NCI-H446 (cell line): Measurements from ENCODE around the gene MYH7.
"Not testable (repeated sequence)": the region's sequence is repeated elsewhere in the genome, so short reads cannot be mapped to it uniquely, and the experiment has no call there.

ENCODE experiments used
- DNase-seq, 2 experiments: peaks; one replicate each; lab custom pipeline; 2025; lab: John Stamatoyannopoulos, UW

Gene MYH7

DNA sequence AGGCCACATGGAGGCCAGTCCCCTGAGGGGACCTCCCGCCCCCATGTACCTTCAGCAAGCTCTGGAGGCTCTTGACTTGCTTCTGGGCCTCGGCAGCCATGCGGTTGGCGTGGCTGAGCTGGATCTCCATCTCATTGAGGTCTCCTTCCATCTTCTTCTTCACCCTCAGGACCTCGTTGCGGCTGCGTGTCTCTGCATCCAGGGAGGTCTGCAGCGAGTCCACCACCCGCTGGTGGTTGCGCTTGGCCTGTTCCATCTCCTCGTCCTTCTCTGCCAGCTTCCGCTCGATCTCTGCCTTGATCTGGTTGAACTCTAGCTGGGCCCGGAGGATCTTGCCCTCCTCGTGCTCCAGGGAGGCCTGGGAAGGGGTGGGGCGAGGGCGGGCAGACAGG, 49.2 kb downstream of the MYH7 start:
- not testable (repeated sequence) for DNase-seq

DNA sequence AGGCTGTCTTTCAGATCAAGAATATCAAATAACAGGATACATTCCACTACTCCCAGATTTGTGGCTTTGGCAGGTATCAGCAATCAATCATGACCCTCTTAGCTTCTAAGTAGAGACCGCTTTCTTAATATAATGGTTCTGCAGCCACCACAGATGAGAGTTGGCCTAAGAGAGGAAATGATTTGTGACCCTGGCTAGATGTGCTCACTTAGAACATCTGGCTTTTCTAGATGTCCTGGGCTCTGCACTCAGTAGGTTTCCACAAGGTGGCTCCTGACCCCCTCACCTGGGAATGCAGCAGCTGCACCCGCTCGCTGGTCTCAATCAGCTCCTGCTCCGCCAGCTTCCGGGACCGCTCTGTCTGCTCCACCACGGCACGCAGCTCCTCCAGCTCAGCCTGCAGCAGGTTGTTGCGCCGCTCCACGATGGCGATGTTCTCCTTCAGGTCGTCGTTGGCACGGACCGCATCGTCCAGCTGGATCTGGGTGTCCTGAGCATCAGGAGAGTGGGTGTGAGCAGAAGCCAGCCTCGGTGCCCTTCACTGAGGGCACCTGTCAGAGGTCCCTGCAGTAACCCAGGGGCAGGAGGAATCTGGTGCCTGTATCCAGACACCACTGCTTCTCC, 49.7 kb downstream of the MYH7 start:
- no peak for DNase-seq

DNA sequence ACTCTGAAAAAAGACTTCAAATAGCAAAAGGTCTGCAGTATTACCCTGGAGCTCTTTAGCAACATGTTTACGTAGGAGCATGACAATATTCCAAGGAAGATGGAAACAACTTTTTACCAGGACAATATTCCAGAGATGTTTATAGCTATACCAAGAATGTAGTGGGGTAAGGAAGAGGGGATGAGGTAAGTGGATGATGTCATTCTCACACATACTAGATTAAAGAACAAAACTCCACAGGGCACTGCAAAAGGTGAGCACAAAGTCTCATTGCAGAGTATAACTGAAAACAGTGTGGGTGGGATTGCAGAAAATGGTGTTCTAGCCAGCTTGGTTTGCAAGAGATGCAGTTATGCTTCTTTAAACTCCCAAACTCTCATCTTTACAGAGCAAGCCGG, 50.2 kb downstream of the MYH7 start:
- no peak for DNase-seq

DNA sequence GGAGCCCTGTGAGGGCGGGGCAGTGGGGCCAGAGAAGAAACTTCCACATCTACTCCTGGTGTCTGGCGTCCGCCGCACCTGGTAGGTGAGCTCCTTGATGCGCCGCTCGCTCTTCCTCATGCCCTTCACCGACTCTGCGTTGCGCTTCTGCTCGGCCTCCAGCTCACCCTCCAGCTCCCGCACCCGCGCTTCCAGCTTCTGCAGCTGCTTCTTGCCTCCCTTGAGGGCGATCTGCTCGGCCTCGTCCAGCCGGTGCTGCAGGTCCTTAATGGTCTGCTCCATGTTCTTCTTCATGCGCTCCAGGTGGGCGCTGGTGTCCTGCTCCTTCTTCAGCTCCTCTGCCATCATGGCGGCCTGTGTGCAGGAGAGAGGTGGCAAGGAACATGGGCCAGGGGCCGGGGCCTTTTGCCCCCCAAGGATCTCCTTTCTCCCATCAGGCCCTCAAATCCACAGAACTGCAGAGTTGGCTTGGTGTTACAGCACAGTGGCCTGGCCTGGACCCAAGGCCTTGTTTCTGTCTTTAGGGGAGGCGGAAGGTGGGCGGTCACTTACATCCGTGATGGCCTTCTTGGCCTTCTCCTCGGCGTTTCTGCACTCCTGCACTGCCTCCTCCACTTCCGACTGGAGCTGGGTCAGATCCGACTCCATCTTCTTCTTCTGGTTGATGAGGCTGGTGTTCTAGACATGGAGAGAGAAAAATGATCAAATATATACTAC, 50.9 kb downstream of the MYH7 start:
- no peak for DNase-seq

DNA sequence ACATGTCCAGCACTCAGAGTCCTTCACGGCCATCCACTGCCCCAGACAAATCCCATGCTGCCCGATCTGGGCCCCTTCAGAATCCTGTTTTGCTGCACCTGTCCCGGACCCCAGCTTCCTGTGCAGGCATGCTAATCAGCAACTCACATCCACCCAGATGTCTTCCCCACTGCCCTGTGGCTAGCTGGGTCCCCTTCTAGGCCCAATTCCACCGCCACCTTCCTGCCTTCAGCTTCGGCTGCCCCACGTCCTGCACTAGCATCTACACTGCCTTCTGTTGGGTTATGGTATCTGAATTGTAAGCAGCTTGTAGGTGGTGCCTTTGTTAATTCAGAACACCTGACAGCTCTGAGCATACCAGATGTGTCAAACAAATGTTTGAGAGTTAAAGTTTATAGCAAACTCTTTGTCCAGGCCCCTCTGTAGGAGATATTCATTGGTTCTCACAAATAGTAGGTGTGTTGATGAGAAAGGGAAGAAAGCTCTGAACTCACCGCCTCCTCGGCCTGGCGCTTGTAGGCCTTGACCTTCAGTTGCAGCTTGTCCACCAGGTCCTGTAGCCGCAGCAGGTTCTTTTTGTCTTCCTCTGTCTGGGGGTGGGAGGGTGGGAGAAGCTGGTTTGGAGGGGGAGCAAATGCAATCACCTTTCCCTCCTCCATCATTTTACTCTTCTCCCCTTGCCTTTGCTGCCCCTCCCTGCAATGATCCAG, 52.6 kb downstream of the MYH7 start:
- DNase-seq = no peak

DNA sequence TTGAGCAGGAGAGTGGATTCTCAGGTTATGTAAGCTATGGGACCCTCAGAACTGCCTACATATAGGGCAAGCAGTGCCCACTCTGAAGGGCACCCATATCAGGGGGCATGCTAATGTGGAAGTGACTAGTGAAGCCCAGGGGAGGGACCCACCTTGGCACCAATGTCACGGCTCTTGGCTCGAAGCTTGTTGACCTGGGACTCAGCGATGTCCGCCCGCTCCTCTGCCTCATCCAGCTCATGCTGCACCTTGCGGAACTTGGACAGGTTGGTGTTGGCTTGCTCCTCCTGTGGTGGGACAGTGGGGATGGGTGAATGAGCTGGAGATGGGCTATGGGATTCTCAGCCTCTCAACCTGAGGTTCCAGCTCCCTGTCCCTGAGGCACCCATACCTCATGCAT, 53.2 kb downstream of the MYH7 start:
- no peak for DNase-seq

DNA sequence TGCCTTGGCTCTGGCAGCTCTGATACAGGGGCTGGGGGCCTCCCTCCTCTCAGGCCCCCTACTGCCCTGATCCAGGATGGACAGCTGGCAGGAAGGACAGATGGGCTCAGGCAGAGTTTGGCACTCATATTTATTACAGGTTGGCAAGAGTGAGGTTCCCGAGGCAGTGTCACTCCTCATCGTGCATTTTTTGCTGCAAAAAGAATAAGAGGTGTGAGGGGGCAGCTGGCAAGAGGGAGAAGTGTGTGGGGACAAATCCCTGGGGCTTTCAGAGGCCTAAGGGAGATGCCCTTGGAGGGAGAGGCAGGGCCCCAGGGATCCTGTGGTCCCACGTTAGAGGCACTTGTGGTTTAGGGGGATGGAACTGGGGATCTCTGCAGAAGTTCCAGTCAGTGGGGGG, 53.6 kb downstream of the MYH7 start:
- no peak for DNase-seq

DNA sequence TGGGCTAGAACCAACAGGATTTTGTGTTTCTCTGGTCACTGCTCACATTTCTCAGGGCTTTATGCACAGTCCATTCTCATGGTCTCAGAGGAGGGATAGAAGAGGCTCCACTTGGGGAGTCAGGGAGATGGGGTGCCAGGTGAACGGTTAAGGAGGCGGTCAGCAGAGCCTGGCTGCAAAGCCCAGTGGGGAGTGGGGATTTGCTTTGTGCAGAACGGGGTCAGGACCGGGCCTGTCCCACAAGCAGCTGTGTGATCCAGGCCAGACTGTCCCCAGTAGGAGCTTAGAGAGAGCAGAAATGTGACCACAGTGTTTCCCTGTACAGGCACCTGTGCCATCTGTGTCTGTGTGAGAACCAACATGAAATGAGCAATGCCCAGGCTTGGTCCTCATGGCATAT, 54.5 kb downstream of the MYH7 start:
- no peak for DNase-seq

DNA sequence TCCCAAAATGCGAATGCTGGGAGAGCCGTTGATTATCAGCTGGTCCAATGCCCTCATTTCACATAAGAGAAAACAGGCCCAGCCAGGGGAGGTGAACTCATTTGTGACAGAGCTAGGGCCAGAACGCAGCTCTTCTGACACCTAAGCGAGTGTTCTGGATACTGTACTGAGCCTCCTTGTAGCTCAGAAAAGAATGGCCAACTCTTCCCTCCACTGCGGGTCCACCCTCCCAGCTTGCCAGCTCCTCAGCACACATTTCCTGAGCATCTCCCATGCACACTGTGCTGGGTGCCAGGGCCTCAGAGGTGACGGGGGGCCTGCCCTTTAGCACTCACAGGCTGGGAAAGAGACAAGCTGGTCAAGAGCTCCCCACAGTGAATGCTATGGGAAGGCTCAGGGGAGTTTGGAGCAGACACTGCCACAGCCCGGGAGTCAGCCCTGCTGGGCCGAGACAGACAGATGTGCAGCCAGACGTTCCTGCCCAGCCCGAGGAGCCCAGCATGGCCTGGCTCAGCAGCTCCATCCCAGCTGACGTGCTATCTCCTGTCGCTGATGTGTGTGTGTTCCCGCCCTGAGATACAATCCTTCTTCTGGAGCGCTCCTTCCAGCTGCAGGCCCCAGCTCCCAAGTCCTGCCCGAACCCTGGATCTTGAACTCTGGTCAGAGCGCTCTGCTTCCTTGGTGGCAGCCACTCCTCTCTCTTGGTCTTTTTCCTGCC, 55.1 kb downstream of the MYH7 start:
- DNase-seq = no peak

DNA sequence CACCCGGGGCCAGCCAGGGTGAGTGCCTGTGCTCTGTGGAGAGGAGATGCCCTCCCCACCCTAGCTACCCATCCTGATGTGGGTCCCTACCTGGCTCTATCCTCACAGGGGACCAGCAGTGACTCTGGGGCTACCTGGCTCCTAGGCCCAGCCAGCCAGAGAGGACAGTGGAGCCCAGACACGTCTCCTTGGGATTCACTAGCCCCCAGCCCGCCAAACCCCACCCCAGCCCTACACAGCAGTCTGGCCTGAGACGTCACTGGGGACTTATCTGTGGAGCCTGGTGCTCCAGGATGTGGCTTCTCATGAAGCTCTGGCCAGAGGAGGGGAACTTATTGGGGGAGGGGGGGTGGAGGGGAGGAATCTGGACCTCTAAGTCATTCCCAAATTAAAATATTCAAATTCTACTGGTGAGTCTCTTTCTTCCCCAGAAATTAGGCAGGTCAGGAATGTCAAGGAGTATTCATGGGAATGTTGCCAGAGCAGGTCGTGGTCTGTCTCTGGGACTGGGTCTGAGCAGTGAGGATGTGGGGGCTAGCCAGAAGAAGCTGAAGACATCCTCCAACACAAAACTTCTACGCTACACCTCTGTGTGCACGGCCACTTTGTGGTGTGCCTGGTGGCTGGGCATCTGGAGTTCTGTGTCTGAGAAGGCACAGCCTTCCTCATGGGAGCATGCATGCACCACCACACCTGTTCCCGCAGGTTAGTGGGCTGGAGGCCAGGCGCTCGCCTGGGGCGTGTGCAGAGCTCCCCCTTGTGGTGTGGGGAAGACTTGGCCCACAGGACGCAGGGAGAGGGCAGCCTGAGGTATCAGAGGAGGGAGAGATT, 55.9 kb downstream of the MYH7 start:
- peak; percentile 4 to 41 for DNase-seq

DNA sequence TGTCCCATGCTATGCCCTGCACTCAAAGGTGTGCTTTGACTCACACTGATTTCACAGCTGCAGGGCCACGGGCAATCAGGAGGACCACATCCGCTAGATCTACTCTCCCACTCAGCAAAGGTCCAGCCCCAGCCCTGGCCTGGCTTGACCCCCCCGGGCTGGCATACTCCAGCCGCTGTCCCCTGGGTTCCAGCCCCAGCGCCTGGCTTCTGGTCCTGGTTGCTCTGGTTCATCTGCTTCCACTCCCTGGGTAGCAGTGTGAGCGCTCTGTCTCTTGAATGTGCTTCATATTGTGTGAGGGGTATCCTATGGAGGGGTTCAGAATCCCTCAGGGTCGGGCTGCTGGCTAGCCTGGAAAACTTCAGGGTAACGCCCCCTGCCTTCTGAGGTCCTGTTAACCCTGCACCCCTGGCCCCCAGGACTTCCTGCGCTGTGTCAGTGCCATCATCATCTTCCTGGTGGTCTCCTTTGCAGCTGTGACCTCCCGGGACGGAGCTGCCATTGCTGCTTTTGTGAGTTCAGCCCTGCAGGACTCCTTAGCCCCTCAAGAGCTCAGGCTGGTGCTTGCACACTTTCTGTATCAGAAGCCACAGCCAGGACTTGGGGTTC, 56.7 kb downstream of the MYH7 start:
- no peak for DNase-seq

DNA sequence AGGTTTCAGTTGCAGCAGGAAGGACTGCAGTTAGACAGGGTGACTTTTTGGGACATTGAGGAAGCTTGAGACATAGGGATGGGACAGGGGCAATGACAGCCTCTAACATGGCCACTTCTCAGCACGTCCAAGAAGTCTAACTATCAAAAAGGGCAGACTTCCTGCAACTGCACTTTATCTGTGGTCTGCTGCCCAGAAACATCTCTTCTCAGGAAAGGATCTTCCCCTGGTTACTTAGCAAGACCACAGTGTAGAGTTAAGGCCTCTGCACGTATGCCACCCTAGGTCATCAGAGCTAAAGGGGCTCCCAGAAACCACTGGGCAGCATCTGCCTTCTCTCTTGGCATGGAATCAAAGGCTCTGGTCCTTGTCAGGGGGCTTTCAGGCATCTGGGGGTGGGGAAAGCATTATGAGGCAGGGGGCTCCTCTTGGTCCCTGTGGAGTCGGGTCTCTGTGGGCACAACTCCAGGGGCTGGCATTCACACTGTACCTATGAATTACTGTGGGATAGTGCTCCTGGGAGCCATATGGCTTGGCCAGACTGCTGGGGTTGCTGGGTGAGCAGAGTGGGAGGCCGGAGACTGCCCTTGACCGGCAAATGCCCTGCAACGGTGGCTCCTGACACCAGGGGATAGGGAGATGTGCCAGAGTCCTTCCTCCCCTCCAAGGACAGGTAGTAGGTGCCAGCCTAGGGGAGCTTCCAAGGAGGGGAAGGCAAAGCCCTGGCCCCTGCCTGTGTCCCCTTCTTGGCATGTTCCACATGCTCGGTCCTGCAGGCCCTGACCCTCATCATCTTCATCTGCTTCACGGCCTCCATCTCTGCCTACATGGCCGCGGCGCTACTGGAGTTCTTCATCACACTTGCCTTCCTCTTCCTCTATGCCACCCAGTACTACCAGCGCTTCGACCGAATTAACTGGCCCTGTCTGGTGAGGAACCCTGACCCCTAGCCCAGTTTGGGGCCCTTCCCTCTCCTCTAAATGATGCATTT, 57.6 kb downstream of the MYH7 start:
- no peak for DNase-seq

DNA sequence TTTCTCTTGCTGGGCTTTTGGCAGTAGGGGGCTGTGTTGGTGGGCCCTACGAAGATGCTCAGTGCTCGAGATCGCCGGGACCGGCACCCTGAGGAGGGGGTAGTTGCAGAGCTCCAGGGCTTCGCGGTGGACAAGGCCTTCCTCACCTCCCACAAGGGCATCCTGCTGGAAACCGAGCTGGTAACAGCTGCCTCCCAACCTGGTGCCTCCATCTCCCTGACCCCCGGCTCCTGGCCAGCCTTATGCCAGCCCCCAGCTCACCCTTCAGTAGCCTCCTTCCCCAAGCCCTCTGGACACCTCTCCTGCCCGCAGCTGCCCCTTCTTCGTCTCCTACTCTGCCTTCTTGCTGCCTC, 58.3 kb downstream of the MYH7 start:
- DNase-seq = no peak

DNA sequence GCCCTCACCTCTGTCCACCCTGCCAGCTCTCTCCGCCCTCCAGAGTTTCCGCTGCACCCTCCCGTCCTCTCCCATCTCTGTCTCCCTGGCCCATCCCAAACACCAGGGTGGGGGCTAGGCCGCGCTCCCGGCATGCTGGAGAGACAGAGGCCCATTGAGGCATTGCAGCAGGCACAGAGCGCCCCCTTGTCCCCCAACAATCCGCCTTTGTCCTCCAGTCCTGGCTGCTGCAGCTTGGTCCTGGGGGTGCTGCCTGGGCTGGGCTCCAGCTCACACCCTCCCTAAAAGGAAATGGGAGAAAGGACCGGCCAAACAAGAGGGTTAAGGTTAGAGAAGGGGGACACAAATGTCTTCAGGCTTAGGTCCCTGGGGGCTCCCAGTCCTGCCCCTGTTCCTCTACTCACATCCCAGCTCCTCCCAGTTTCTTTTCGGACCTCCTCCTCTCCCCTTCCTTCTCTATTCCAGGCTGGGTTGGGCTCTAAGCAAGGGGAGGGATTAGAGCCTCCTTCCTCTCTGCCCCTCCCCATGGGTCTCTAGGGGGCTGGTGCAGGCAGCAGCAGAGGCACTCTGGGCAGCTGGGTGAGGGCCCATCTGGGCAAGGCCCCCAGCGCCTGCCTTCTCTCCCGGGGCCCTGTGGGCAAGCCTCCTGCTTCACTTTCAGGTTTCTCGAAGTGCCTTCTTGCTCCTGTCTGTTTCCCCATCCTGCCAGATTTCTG, 58.8 kb downstream of the MYH7 start, which contains the start of gene CMTM5:
Gene CMTM5, plus strand, starts transcription at position 565 of the 716 bp plus-strand sequence. CDS start 206 bp downstream, outside the sequence.
- no peak for DNase-seq

DNA sequence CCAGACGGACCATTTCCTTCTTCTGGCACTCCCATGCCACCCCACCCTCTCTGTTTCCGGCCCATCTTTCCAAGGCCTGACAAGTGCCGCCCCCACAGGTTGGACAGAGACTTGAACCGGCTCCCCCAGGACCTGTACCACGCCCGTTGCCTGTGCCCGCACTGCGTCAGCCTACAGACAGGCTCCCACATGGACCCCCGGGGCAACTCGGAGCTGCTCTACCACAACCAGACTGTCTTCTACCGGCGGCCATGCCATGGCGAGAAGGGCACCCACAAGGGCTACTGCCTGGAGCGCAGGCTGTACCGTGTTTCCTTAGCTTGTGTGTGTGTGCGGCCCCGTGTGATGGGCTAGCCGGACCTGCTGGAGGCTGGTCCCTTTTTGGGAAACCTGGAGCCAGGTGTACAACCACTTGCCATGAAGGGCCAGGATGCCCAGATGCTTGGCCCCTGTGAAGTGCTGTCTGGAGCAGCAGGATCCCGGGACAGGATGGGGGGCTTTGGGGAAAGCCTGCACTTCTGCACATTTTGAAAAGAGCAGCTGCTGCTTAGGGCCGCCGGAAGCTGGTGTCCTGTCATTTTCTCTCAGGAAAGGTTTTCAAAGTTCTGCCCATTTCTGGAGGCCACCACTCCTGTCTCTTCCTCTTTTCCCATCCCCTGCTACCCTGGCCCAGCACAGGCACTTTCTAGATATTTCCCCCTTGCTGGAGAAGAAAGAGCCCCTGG, 59.8 kb downstream of the MYH7 start:
- DNase-seq = no peak

DNA sequence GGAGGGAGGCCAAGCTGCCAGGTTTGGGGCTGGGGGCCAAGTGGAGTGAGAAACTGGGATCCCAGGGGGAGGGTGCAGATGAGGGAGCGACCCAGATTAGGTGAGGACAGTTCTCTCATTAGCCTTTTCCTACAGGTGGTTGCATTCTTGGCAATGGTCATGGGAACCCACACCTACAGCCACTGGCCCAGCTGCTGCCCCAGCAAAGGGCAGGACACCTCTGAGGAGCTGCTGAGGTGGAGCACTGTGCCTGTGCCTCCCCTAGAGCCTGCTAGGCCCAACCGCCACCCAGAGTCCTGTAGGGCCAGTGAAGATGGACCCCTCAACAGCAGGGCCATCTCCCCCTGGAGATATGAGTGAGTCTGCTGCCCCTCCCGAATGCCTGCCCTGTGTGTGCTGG, 62.4 kb downstream of the MYH7 start:
- DNase-seq = no peak

DNA sequence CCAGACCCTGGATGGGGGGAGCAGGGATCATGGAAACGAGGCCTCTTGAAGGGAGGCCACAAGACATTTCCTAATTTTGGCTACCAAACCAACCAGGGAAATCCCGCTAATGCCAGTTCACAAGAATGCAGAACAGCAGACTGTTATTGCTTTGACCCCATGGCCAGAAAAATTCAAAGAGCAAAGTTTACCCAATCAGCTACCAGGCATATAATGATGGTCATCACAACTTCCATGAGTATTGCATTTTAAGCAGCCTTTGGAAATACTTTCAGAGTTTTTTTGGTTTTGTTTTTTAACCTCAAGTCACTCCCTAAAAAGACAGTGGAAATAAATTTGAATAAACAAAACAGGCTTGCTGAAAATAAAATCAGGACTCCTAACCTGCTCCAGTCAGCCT, 63.0 kb downstream of the MYH7 start, which contains the start of gene IL25:
Gene IL25, plus strand, starts transcription at position 301 of the 400 bp plus-strand sequence.
- no peak for DNase-seq

DNA sequence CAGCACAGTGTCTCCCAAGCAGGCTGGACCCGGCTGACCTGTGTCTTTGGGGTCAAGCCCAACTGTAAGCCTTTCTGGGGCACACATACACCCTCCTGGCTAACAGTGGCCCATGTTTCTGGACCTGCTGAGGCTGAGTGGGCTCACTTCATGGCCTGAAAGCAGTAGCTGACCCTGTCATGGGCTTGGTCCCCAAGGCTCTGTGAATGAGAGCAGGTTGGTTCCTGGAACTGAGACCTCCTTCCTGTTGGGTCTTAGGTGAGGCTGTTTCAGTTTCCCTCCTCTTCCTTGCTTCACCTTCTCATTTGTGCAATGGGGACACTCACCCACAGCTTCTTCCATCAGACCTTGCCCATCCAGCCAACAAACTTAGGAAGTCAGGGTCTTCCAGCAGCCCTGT, 63.6 kb downstream of the MYH7 start:
- DNase-seq = no peak

DNA sequence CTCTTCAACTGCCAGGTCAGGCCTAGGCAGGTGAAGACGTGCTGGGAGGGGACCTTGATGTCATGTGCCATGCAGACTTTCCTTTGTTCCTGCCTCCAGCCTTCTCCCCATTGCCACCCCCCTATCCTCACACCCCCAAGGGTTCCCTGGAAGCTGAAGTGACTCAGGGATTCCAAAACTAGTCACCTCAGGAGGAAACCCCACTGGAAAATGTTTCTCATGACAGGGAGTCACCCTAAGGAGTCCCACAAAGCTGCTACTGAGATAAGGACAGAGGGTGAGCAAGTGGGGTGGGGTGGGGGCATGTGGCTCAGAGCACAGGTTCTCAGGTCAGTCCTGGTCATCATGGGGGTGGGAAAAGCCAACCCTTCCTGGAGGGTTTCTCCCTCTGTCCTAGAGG, 65.2 kb downstream of the MYH7 start:
- DNase-seq = no peak
